ENCODE measurements around the gene HCK.

The HCK gene

DNA sequence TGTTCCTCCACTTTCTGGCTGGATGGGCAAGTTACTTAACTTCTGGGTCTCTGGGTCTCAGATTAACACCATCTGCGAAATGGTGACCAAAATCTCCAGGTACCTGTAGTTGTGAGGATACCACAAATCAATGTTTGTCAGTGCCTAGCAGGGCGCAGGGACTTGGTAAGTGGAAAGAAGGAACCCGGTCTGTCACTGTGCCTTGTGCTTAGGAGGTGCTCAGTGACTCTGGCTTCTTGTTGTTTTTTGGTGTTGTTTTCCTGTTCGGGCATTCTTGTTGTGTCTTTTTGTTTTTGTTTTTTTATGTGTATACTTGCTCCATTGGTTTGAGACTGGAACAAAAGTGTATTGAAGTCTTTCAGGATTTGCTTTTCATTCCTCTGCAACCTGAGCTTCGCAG is 75.3 kb downstream of the HCK start:
- no peak for DNase-seq (ENCODE audit: low read depth in 2 of 2)

- no peak for DNase-seq (ENCODE audit: low read depth in 2 of 2)
Measured at GRCh38 chr20:32128167-32128566, 76.1 kb downstream of the HCK start.

- DNase-seq (ENCODE audit: low read depth in 2 of 2): no peak
Measured at GRCh38 chr20:32129863-32130262, 77.8 kb downstream of the HCK start.

- no peak for DNase-seq (ENCODE audit: low read depth in 2 of 2)
Measured at GRCh38 chr20:32130352-32130751, 78.3 kb downstream of the HCK start.

GRCh38 chr20:32130965-32131364 is 78.9 kb downstream of the HCK start:
- DNase-seq (ENCODE audit: low read depth in 2 of 2): no peak

GRCh38 chr20:32132911-32133549 is 81.0 kb downstream of the HCK start:
- no peak for DNase-seq (ENCODE audit: low read depth in 2 of 2)

DNA sequence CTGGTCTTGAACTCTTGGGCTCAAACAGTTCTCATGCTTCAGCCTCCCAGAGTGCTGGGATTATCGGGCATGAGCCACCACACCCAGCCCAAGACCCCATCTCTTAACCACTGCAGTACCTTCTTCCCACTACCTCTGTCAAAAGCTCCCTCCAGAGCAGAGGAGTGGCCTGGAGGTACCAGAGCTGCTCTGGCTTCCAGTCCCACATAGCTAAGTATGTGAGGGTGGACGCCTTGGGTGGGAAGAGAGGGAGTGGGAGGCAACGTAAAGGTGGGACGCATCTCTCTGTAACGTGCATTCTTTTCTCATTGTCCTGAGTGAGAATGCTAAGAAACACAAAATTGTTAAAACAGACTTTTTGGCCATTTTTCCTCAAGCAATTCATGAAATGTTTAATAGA is 82.0 kb downstream of the HCK start:
- no peak for DNase-seq (ENCODE audit: low read depth in 2 of 2)

DNA sequence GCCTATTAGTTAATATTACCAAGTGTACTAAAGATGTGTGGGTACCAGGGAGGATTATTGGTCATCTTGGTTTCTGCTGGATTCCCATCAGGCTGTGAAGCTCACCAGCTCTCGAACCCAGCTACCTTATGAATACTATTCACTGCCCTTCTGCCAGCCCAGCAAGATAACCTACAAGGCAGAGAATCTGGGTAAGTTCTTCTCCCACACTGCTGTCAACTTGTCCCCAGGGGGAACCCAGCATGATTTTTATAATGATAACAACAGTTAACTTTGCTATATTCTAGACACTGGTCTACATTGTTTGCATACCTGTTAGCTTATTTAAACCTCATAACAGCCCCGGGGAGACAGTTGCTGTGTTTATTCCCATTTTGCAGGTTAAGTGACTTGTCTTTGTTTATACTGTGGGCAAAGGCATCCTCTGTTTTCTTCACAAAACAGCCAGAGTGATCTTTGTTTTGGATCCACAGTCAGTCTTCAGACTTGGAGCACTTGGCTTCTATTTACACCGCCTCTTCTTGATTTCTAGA is 84.0 kb downstream of the HCK start:
- no peak for DNase-seq (ENCODE audit: low read depth in 2 of 2)

DNA sequence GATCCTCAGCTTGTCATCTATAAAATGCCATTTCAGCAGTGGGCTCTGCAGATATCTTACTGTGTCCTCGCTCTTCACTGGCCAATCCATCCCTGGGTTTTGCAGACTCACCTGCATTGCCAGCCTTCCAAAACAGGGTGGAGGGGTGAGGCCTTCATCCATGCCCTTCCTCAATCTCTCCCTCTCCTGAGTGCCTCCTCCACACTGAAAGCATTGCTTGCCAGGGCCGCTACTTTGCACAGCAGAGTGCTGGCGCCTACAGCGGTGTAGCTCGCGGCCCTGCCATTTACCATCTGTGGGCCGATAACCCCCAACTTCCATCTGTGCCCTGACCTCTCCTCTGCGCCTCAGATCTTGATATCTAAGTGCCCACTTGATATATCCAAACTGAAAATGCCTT is 86.9 kb downstream of the HCK start:
- no peak for DNase-seq (ENCODE audit: low read depth in 2 of 2)

DNA sequence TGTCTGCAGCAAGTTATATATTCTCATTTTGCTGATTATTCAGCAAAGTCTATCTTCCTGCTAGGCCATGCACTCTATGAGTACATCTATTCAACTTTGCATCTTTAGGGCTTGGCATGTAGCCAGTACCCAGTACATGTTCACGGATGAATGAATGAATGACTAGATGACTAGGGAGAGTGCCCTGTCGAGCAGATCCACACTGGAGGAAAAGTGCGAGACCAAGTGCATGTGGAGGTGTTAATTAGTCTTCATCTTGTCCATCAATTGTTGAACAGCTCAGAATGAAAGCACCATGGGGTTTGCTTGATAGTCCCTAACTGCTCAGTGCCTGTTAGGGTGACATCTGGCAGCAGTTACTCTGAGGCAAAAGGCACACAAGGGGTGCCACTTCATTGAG is 87.9 kb downstream of the HCK start:
- DNase-seq (ENCODE audit: low read depth in 2 of 2): no peak

DNA sequence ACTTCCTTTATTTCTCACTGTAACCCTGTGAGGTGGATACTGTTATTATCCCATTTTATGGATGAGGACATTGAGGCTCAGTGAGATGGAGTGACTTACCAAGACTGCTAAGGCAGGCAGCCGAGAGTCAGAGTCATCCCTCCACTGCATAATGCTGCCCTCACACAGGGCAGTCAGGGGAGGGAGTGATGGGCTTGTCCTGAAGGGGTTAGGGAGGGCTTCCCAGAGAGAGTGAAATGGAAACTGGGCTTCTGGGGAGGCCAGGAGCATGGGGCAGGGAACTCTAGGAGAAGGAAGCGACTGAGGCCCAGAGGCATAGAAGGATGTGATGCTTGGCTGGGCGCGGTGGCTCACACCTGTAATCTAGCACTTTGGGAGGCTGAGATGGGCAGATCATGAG is 88.6 kb downstream of the HCK start:
- no peak for DNase-seq (ENCODE audit: low read depth in 2 of 2)

GRCh38 chr20:32141465-32141980 is 89.5 kb downstream of the HCK start:
- DNase-seq (ENCODE audit: low read depth in 2 of 2): no peak

DNA sequence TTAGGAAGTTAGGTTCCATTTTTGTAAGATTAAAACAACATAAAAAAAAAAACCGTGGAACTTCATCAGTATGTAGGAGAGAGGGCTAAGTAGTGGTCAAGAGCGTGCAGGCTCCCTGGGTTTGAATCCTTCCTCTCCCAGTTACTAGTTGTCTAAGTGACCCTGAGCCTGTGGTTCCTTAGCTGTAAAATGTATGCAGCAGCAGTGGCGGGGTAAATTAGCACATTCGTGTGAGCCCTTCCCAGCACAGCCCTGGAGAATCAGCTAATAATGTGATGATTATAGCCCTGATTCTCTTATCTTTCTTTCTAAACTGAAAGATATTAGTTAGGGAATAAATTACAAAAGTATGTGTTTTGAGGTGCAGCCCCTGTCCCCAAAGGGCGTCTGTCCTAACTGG is 90.0 kb downstream of the HCK start:
- DNase-seq (ENCODE audit: low read depth in 2 of 2): no peak

GRCh38 chr20:32142991-32143390 is 90.9 kb downstream of the HCK start:
- no peak for DNase-seq (ENCODE audit: low read depth in 2 of 2)

GRCh38 chr20:32144898-32145662 is 93.0 kb downstream of the HCK start:
- no peak for DNase-seq (ENCODE audit: low read depth in 2 of 2)

DNA sequence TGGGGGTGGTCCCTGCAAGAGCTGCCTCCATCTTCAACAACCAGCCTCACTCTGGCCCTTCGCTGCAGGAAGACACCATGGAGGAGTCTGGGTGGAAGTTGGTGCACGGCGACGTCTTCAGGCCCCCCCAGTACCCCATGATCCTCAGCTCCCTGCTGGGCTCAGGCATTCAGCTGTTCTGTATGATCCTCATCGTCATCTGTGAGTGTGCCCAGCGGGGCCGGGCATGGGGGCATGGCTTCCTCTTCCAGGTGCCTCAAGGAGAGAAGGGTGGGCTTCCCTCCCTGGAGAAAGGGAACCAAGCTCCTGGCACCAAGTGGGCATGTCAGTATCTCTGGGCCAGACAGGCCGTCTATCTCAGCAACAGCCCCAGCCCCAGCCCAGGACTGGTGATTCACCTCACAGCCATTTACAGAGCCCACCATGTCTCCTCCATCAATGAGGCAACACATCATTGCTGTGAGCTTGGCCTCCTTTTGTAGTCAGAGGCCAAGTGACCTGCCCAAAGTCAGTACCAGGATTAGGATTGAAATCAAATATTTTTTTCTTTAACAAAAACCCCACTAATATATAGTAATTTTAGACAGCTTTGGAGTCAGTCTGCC is 97.6 kb downstream of the HCK start:
- DNase-seq (ENCODE audit: low read depth in 2 of 2): no peak

DNA sequence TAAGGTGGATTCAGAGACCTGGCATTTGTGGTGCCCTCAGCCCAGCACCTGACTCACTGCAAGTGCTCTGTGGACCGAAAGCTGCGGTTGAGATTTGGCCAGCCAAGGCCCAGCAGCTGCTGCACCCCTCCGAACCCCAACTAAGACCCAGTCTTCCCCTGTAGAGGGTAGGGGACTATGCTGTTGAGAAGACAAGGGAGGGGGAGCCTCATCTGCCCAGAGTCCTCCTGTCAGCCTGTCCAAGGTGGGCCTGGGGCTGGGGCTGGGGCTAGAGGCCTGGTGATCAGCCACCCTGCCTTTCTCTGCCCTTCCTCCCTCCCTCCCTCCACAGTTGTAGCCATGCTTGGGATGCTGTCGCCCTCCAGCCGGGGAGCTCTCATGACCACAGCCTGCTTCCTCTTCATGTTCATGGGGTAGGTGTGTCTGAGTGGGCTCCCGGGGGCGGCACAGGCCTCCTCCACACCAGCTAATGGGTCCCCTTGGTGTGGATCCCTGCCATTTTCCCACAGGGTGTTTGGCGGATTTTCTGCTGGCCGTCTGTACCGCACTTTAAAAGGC is 98.3 kb downstream of the HCK start:
- no peak for DNase-seq (ENCODE audit: low read depth in 2 of 2)
